GM23248 (cell line): Measurements from ENCODE around the gene PRDM1.

Experiments used
- EZH2 ChIP-seq: fragments of 200-600 bp; sonication (generic); IDR thresholded peaks from 2 replicates; pipeline ENCODE4 v1.6.1; 2018; ENCODE audit warnings: antibody characterized with exemption, mild to moderate bottlenecking; ENCODE audit not compliant: insufficient read depth, poor library complexity, severe bottlenecking
- EZH2phosphoT487 ChIP-seq: fragments of 200-600 bp; sonication (generic); IDR thresholded peaks from 2 replicates; pipeline ENCODE4 v1.6.1; 2018; ENCODE audit warnings: antibody characterized with exemption, moderate library complexity, mild to moderate bottlenecking, low read depth; ENCODE audit not compliant: insufficient read depth

DNA sequence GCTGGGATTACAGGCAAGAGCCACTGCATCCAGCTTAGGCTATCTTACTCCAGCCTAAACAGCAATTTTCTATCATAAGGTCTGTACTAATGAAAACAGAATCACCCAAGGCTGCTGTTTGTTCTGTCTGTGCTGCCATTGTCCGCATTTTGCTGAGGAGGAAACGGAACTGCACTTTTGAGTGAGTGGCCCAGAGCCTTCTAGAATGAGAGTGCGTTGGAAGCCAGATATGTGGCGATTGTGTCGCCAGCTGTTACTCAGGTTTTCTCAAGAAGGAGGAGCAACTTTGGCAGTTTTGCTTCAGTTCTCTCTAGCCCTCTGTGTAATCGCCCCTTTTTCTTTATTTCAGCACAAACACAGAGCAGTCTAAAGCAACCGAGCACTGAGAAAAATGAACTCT is 18.3 kb downstream of the PRDM1 start:
- TF ChIP-seq EZH2 = no peak
- TF ChIP-seq EZH2phosphoT487 = no peak
